Measurements from ENCODE around the gene ATP8A2. TPM values are rescaled to one million over a fixed set of nuclear protein-coding genes. Genes with fewer than 3 reads are reported as not detected.

ATP8A2 gene
- total RNA-seq, 2 experiments from 2014 or later = not detected

GRCh38 chr13:26019881-26020870 lies 648.4 kb downstream of the ATP8A2 start:
- Histone ChIP-seq H3K79me2 (ENCODE audit: insufficient read depth, low read depth, low read length) (no peaks in the 10 kb centered on the region), H3K4me3 (ENCODE audit: low read depth, low read length, poor library complexity, severe bottlenecking) (no peak overlapping the region), H3K4me1 (ENCODE audit: insufficient read depth, low read length, poor library complexity, severe bottlenecking) (no peaks in the 10 kb centered on the region), H2AFZ (ENCODE audit: low read length) (no peak overlapping the region), H3K9me3 (ENCODE audit: low read length) (no peaks in the 10 kb centered on the region), H4K20me1 (ENCODE audit: insufficient read depth, low read length) (no peaks in the 10 kb centered on the region), H3K9me2 (ENCODE audit: insufficient read depth, low read length) (no peaks in the 10 kb centered on the region), H3K36me3 (ENCODE audit: insufficient read depth, low read length) (no peaks in the 10 kb centered on the region), H3K27ac (ENCODE audit: low read depth, low read length, poor library complexity, severe bottlenecking) (no peak overlapping the region), H3K4me2 (ENCODE audit: low read length) (no peak overlapping the region)
- no peak for TF ChIP-seq CTCF (conservative IDR thresholded peaks at IDR 0.05; ENCODE audit: low read length)
- TF ChIP-seq EZH2phosphoT487 (IDR thresholded peaks at IDR 0.05; ENCODE audit: borderline replicate concordance, low read depth, low read length) = no peak
- no TSS peak for BruUV-seq (replicated peaks)
- intact Hi-C loops (cut with micrococcal nuclease; ENCODE audit: unreplicated experiment) = no loop called here
- no peak for DNase-seq (ENCODE audit: low spot score)
- CTCF ChIA-PET (ENCODE audit: unreplicated experiment) = no interaction called here
- POLR2A ChIA-PET = no interaction called here

DNA sequence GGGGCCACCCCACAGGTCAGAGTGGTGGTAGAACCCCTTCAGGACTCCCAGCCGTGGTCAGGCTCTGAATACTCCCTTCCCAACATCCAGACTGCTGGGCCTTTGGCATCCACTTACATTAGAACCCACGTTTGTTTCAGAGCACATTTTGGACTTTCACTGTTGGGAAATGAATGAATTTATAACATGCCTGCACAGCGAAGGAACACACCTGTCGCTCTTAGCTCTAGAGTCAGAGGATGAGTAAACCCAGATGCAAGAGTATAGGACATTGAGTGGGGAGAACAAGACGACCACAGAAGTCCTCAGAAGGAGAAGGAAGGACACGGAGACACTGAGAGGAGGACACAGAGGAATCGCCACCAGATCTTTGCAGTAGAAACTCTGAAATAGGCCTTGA lies 649.1 kb downstream of the ATP8A2 start:
- H4K20me1 ChIP-seq (ENCODE audit: insufficient read depth, low read length) = no peaks in the 10 kb centered on the region
- POLR2A ChIA-PET = no interaction called here
- H3K27ac ChIP-seq (ENCODE audit: low read depth, low read length, poor library complexity, severe bottlenecking) = no peak overlapping the region
- H3K9me3 ChIP-seq (ENCODE audit: low read length) = no peaks in the 10 kb centered on the region
- intact Hi-C loops (cut with micrococcal nuclease; ENCODE audit: unreplicated experiment) = no loop called here
- CTCF ChIA-PET (ENCODE audit: unreplicated experiment) = no interaction called here
- no peaks in the 10 kb centered on the region for H3K4me1 ChIP-seq (ENCODE audit: insufficient read depth, low read length, poor library complexity, severe bottlenecking)
- H3K4me2 ChIP-seq (ENCODE audit: low read length) = no peak overlapping the region
- DNase-seq (ENCODE audit: low spot score) = no peak
- no peak overlapping the region for H2AFZ ChIP-seq (ENCODE audit: low read length)
- no peaks in the 10 kb centered on the region for H3K36me3 ChIP-seq (ENCODE audit: insufficient read depth, low read length)
- BruUV-seq (replicated peaks) = no TSS peak
- no peaks in the 10 kb centered on the region for H3K79me2 ChIP-seq (ENCODE audit: insufficient read depth, low read depth, low read length)
- no peaks in the 10 kb centered on the region for H3K9me2 ChIP-seq (ENCODE audit: insufficient read depth, low read length)
- H3K4me3 ChIP-seq (ENCODE audit: low read depth, low read length, poor library complexity, severe bottlenecking) = no peak overlapping the region
- TF ChIP-seq CTCF (conservative IDR thresholded peaks at IDR 0.05; ENCODE audit: low read length) (no peak), EZH2phosphoT487 (IDR thresholded peaks at IDR 0.05; ENCODE audit: borderline replicate concordance, low read depth, low read length) (no peak)

- no TSS peak for BruUV-seq (replicated peaks)
- H3K9me2 ChIP-seq (ENCODE audit: insufficient read depth, low read length) = no peaks in the 10 kb centered on the region
- TF ChIP-seq EZH2phosphoT487 (IDR thresholded peaks at IDR 0.05; ENCODE audit: borderline replicate concordance, low read depth, low read length) (no peak), CTCF (conservative IDR thresholded peaks at IDR 0.05; ENCODE audit: low read length) (no peak)
- CTCF ChIA-PET (ENCODE audit: unreplicated experiment) = no interaction called here
- no peaks in the 10 kb centered on the region for H4K20me1 ChIP-seq (ENCODE audit: insufficient read depth, low read length)
- no peak overlapping the region for H3K4me2 ChIP-seq (ENCODE audit: low read length)
- no peak overlapping the region for H3K27ac ChIP-seq (ENCODE audit: low read depth, low read length, poor library complexity, severe bottlenecking)
- intact Hi-C loops (cut with micrococcal nuclease; ENCODE audit: unreplicated experiment) = no loop called here
- DNase-seq (ENCODE audit: low spot score) = no peak
- no peak overlapping the region for H3K4me3 ChIP-seq (ENCODE audit: low read depth, low read length, poor library complexity, severe bottlenecking)
- no peaks in the 10 kb centered on the region for H3K9me3 ChIP-seq (ENCODE audit: low read length)
- H3K4me1 ChIP-seq (ENCODE audit: insufficient read depth, low read length, poor library complexity, severe bottlenecking) = no peaks in the 10 kb centered on the region
- H3K36me3 ChIP-seq (ENCODE audit: insufficient read depth, low read length) = no peaks in the 10 kb centered on the region
- no peak overlapping the region for H2AFZ ChIP-seq (ENCODE audit: low read length)
- POLR2A ChIA-PET = no interaction called here
- H3K79me2 ChIP-seq (ENCODE audit: insufficient read depth, low read depth, low read length) = no peaks in the 10 kb centered on the region
These were observed 649.7 kb downstream of the ATP8A2 start for GRCh38 chr13:26021516-26021915.

Data from OCI-LY7 (cell line).